HEK293 (cell line): ENCODE data around the gene PTGES2.

Source experiments
- CTCF ChIA-PET: fragments of 350-600 bp; formaldehyde crosslinking; extraction: SDS; loops from one replicate; lab custom pipeline; 2021; ENCODE audit warnings: antibody characterized with exemption; lab: Yijun Ruan, JAX
- POLR2A ChIA-PET: fragments of 300-600 bp; formaldehyde crosslinking; extraction: SDS; loops from one replicate; lab custom pipeline; 2020; ENCODE audit warnings: antibody characterized with exemption, inconsistent platforms; lab: Yijun Ruan, JAX
- H3K27ac ChIP-seq: fragments of 200-500 bp; sonication (Bioruptor generic); 2 replicates; pipeline ENCODE4 v1.5.1; 2014; ENCODE audit warnings: low read depth, low read length, control low read depth, inconsistent platforms; ENCODE audit errors: extremely low read depth
- H3K36me3 ChIP-seq, 2 experiments: fragments of 200-500 bp in 1 of 2; sonication (Bioruptor generic) in 1 of 2; 1 replicate in 1 of 2; 2 replicates in 1 of 2; pipeline ENCODE4 v1.5.1; 2014 to 2017; ENCODE audit warnings: inconsistent platforms in 2 of 2, low read length in 2 of 2; ENCODE audit not compliant: control insufficient read depth in 2 of 2, insufficient read depth in 1 of 2
- H3K4me1 ChIP-seq: fragments of 200-500 bp; sonication (Bioruptor generic); 2 replicates; pipeline ENCODE4 v1.5.1; 2014; ENCODE audit warnings: mild to moderate bottlenecking, low read length, inconsistent platforms; ENCODE audit not compliant: control insufficient read depth, insufficient read depth
- H3K4me3 ChIP-seq: 2 replicates; pipeline ENCODE4 v1.5.1; 2011; ENCODE audit warnings: low read depth, mild to moderate bottlenecking, control low read depth, low read length, moderate library complexity
- H3K9me3 ChIP-seq: fragments of 200-500 bp; sonication (Bioruptor generic); 2 replicates; pipeline ENCODE4 v1.5.1; 2014; ENCODE audit warnings: low read depth, low read length, inconsistent platforms; ENCODE audit not compliant: control insufficient read depth, insufficient read depth
- BCL11B ChIP-seq: fragments of 450-650 bp; formaldehyde crosslinking; IDR thresholded peaks from 2 replicates; pipeline ENCODE4 v1.5.1; 2016; ENCODE audit warnings: low read depth, missing biosample characterization, missing genetic modification characterization
- GLIS1 ChIP-seq: fragments of 450-650 bp; formaldehyde crosslinking; IDR thresholded peaks from 2 replicates; pipeline ENCODE4 v1.5.1; 2016; ENCODE audit warnings: missing biosample characterization, missing genetic modification characterization
- IKZF3 ChIP-seq: fragments of 450-650 bp; IDR thresholded peaks from 2 replicates; pipeline ENCODE4 v1.5.0; 2018; ENCODE audit warnings: missing biosample characterization, mild to moderate bottlenecking, missing genetic modification characterization, moderate library complexity
- KLF1 ChIP-seq: fragments of 450-650 bp; formaldehyde crosslinking; IDR thresholded peaks from 2 replicates; pipeline ENCODE4 v1.5.1; 2016; ENCODE audit warnings: missing biosample characterization, missing genetic modification characterization
- ZBTB1 ChIP-seq: fragments of 450-650 bp; formaldehyde crosslinking; IDR thresholded peaks from 2 replicates; pipeline ENCODE4 v1.5.1; 2016; ENCODE audit warnings: missing biosample characterization, missing genetic modification characterization
- ZBTB17 ChIP-seq: fragments of 450-650 bp; formaldehyde crosslinking; IDR thresholded peaks from 2 replicates; pipeline ENCODE4 v1.5.1; 2016; ENCODE audit warnings: missing biosample characterization, missing genetic modification characterization
- ZIC2 ChIP-seq: fragments of 450-650 bp; formaldehyde crosslinking; IDR thresholded peaks from 2 replicates; pipeline ENCODE4 v1.5.1; 2016; ENCODE audit warnings: missing biosample characterization, missing genetic modification characterization
- ZNF121 ChIP-seq: fragments of 450-650 bp; formaldehyde crosslinking; IDR thresholded peaks from 2 replicates; pipeline ENCODE4 v1.5.1; 2016; ENCODE audit warnings: missing biosample characterization, missing genetic modification characterization
- ZNF140 ChIP-seq: fragments of 450-650 bp; formaldehyde crosslinking; IDR thresholded peaks from 2 replicates; pipeline ENCODE4 v1.5.1; 2016; ENCODE audit warnings: missing biosample characterization, missing genetic modification characterization
- ZNF211 ChIP-seq: fragments of 450-650 bp; formaldehyde crosslinking; IDR thresholded peaks from 2 replicates; pipeline ENCODE4 v1.5.1; 2016; ENCODE audit warnings: low read depth, missing biosample characterization, missing genetic modification characterization
- ZNF223 ChIP-seq: fragments of 450-650 bp; formaldehyde crosslinking; IDR thresholded peaks from 2 replicates; pipeline ENCODE4 v1.5.1; 2016; ENCODE audit warnings: missing biosample characterization, missing genetic modification characterization
- ZNF23 ChIP-seq: fragments of 450-650 bp; formaldehyde crosslinking; IDR thresholded peaks from 2 replicates; pipeline ENCODE4 v1.5.1; 2016; ENCODE audit warnings: missing biosample characterization, missing genetic modification characterization, borderline replicate concordance
- ZNF248 ChIP-seq: fragments of 450-650 bp; formaldehyde crosslinking; IDR thresholded peaks from 2 replicates; pipeline ENCODE4 v1.5.1; 2017; ENCODE audit warnings: missing biosample characterization, missing genetic modification characterization
- ZNF266 ChIP-seq: fragments of 450-650 bp; formaldehyde crosslinking; IDR thresholded peaks from 2 replicates; pipeline ENCODE4 v1.5.1; 2016; ENCODE audit warnings: missing biosample characterization, missing genetic modification characterization, low read depth
- ZNF426 ChIP-seq: fragments of 450-650 bp; formaldehyde crosslinking; IDR thresholded peaks from 2 replicates; pipeline ENCODE4 v1.5.1; 2017; ENCODE audit warnings: missing biosample characterization, missing genetic modification characterization, mild to moderate bottlenecking, inconsistent platforms, moderate library complexity
- ZNF600 ChIP-seq: fragments of 450-650 bp; formaldehyde crosslinking; IDR thresholded peaks from 2 replicates; pipeline ENCODE4 v1.5.1; 2016; ENCODE audit warnings: missing biosample characterization, missing genetic modification characterization
- ZNF623 ChIP-seq: fragments of 450-650 bp; formaldehyde crosslinking; IDR thresholded peaks from 2 replicates; pipeline ENCODE4 v1.5.1; 2016; ENCODE audit warnings: missing biosample characterization, missing genetic modification characterization
- ZNF670 ChIP-seq: fragments of 450-650 bp; formaldehyde crosslinking; IDR thresholded peaks from 2 replicates; pipeline ENCODE4 v1.5.1; 2016; ENCODE audit warnings: missing biosample characterization, missing genetic modification characterization, low read depth
- ZNF701 ChIP-seq: fragments of 450-650 bp; formaldehyde crosslinking; IDR thresholded peaks from 2 replicates; pipeline ENCODE4 v1.5.1; 2016; ENCODE audit warnings: missing biosample characterization, missing genetic modification characterization
- ZNF776 ChIP-seq: fragments of 450-650 bp; formaldehyde crosslinking; IDR thresholded peaks from 2 replicates; pipeline ENCODE4 v1.5.0; 2017; ENCODE audit warnings: missing biosample characterization, missing genetic modification characterization, borderline replicate concordance
- TF ChIP-seq, protein P1 (sequence below): fragments of 450-650 bp; formaldehyde crosslinking; IDR thresholded peaks from 2 replicates; pipeline ENCODE4 v1.5.1; 2017; ENCODE audit warnings: missing biosample characterization, missing genetic modification characterization
- TF ChIP-seq, protein P2 (sequence below): fragments of 450-650 bp; formaldehyde crosslinking; IDR thresholded peaks from 2 replicates; pipeline ENCODE4 v1.5.1; 2016; ENCODE audit warnings: missing biosample characterization, missing genetic modification characterization
- TF ChIP-seq, protein P3 (sequence below): fragments of 450-650 bp; formaldehyde crosslinking; IDR thresholded peaks from 2 replicates; pipeline ENCODE4 v1.5.1; 2016; ENCODE audit warnings: missing biosample characterization, missing genetic modification characterization, low read depth

Gene PTGES2

DNA sequence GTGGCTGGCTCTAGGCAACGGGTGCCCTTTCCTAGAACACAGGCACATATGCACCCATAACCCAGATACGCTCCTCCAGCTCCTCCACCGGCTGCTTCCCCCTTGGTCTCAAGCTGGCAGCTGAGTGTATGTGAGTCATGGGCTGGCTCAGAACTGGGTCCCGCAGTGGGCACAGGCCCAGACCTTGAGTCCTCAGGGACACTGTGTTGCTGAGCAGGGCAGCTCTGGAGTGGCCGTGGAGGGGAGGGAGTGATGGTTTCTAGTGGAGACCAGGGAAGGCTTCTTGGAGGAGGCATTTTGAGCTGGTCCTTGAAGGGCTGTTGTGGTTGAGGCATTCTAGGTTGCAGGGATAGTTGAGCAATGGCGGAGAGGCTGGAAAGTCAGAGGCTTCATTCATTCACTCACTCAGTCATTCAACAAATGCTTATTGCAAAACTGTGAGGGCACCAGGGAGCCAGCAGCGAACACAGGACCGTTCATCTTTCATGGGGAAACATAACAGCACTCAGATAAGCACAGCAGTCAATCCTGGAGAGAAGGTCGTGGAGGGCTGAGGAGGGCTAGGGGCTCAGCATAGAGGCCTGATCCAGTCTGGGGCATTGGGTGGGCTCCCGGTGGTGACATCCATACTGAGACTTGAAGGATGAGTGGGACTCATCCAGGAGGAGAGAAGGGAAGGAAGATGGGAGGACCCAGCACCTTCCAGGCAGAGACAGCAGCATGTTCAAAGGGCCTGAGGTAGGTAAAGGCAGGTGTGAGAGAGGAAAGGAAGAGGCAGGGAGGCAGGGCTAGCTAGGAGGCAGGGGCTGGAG lies 34.9 kb upstream of the PTGES2 start:
- POLR2A ChIA-PET, result interaction anchor here (0.8 to 3.9 kb wide), 4 partner anchors 8 to 52 kb away, joined by 3 to 30 read pairs (median 4); partner anchors contain the start of gene CIZ1
- 0 out of 2 replicates have a peak, but pooled peaks have one; percentile 30 for TF ChIP-seq ZNF600
- TF ChIP-seq, protein P1, sequence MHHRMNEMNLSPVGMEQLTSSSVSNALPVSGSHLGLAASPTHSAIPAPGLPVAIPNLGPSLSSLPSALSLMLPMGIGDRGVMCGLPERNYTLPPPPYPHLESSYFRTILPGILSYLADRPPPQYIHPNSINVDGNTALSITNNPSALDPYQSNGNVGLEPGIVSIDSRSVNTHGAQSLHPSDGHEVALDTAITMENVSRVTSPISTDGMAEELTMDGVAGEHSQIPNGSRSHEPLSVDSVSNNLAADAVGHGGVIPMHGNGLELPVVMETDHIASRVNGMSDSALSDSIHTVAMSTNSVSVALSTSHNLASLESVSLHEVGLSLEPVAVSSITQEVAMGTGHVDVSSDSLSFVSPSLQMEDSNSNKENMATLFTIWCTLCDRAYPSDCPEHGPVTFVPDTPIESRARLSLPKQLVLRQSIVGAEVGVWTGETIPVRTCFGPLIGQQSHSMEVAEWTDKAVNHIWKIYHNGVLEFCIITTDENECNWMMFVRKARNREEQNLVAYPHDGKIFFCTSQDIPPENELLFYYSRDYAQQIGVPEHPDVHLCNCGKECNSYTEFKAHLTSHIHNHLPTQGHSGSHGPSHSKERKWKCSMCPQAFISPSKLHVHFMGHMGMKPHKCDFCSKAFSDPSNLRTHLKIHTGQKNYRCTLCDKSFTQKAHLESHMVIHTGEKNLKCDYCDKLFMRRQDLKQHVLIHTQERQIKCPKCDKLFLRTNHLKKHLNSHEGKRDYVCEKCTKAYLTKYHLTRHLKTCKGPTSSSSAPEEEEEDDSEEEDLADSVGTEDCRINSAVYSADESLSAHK, result peak; percentile 68; the same call in 1 of the 2 replicates
- TF ChIP-seq, protein P2, sequence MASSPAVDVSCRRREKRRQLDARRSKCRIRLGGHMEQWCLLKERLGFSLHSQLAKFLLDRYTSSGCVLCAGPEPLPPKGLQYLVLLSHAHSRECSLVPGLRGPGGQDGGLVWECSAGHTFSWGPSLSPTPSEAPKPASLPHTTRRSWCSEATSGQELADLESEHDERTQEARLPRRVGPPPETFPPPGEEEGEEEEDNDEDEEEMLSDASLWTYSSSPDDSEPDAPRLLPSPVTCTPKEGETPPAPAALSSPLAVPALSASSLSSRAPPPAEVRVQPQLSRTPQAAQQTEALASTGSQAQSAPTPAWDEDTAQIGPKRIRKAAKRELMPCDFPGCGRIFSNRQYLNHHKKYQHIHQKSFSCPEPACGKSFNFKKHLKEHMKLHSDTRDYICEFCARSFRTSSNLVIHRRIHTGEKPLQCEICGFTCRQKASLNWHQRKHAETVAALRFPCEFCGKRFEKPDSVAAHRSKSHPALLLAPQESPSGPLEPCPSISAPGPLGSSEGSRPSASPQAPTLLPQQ, result no peak
- no peak for TF ChIP-seq ZNF266 (tag by site-specific recombination)
- TF ChIP-seq ZNF223, result no peak
- TF ChIP-seq ZNF623, result peak; percentile 98
- TF ChIP-seq, all 188 proteins: peak for 3
- Histone ChIP-seq H3K9me3 (no peaks in the 10 kb centered on the region), H3K27ac (no peak overlapping the region), H3K4me1 (no peaks in the 10 kb centered on the region), H3K36me3 (peaks cover 0 to 50% of the 10 kb centered on the region in 2 experiments; a peak in 2 of 3 replicates), H3K4me3 (no peak overlapping the region)
- CTCF ChIA-PET, result interaction anchor here (0.6 to 0.7 kb wide), 2 partner anchors 35 to 104 kb away, joined by 3 read pairs; no protein-coding TSS in a partner anchor

DNA sequence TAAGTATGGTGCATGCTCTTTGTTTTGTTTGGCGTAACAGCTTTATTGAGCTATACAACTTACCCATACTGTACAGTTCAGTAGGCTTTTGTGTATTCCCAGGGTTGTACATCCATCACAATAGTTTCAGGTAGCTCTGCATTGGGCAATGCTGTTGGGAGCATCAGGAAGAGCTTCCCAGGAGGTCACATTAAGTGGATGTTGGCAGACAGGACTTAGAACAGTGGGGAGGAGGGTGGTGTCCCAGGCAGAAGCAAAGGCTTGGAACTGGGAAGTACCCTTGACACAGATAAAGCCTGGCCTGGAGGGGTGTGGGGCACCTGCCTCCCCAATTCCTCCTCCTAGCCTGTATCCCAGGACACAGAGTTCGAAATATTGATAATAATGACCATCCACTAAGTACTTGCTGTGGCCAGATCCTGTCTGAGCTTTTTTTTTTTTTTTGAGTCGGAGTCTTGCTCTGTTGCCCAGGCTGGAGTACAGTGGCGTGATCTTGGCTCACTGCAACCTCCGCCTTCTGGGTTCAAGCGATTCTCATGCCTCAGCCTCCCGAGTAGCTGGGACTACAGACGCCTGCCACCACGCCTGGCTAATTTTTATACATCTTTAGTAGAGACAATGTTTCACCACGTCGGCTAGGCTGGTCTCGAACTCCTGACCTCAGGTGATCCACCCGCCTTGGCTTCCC lies 33.8 kb upstream of the PTGES2 start:
- Histone ChIP-seq H3K4me1 (no peaks in the 10 kb centered on the region), H3K9me3 (no peaks in the 10 kb centered on the region), H3K36me3 (peaks cover 0 to 39% of the 10 kb centered on the region in 2 experiments; a peak in 2 of 3 replicates), H3K27ac (no peak overlapping the region), H3K4me3 (no peak overlapping the region)
- CTCF ChIA-PET, result interaction anchor here (0.6 to 1.0 kb wide), 3 partner anchors 36 to 106 kb away, joined by 3 read pairs; no protein-coding TSS in a partner anchor
- TF ChIP-seq ZNF248 (tag by site-specific recombination) (no peak), ZNF121 (tag by site-specific recombination) (peak; percentile 92), ZBTB17 (tag by site-specific recombination) (peak; percentile 21; the same call in 1 of the 2 replicates), KLF1 (tag by site-specific recombination) (no peak), ZNF701 (tag by site-specific recombination) (no peak), ZNF140 (tag by site-specific recombination) (no peak), ZNF600 (no peak; the same call in 1 of the 2 replicates), ZIC2 (tag by site-specific recombination) (0 out of 2 replicates have a peak, but pooled peaks have one; percentile 18), GLIS1 (peak; percentile 84), ZNF426 (no peak), BCL11B (tag by site-specific recombination) (no peak), ZNF23 (tag by site-specific recombination) (no peak), ZNF670 (tag by site-specific recombination) (no peak), ZNF211 (tag by site-specific recombination) (no peak), IKZF3 (tag by site-specific recombination) (peak; percentile 61; the same call in 1 of the 2 replicates), ZBTB1 (tag by site-specific recombination) (no peak), ZNF776 (tag by site-specific recombination) (no peak)
- TF ChIP-seq, protein P3, sequence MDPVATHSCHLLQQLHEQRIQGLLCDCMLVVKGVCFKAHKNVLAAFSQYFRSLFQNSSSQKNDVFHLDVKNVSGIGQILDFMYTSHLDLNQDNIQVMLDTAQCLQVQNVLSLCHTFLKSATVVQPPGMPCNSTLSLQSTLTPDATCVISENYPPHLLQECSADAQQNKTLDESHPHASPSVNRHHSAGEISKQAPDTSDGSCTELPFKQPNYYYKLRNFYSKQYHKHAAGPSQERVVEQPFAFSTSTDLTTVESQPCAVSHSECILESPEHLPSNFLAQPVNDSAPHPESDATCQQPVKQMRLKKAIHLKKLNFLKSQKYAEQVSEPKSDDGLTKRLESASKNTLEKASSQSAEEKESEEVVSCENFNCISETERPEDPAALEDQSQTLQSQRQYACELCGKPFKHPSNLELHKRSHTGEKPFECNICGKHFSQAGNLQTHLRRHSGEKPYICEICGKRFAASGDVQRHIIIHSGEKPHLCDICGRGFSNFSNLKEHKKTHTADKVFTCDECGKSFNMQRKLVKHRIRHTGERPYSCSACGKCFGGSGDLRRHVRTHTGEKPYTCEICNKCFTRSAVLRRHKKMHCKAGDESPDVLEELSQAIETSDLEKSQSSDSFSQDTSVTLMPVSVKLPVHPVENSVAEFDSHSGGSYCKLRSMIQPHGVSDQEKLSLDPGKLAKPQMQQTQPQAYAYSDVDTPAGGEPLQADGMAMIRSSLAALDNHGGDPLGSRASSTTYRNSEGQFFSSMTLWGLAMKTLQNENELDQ (tag by site-specific recombination), result no peak
- POLR2A ChIA-PET, result interaction anchor here (0.6 to 3.9 kb wide), 7 partner anchors 9 to 130 kb away, joined by 3 to 30 read pairs (median 5); partner anchors contain the start of genes CIZ1, GOLGA2, NAIF1 and SLC25A25
